SK-N-SH (cell line): ENCODE measurements around the gene RCCD1. TPM values are rescaled to one million over a fixed set of nuclear protein-coding genes. Genes with fewer than 3 reads are reported as not detected.

Experiments
- CTCF ChIA-PET: fragments of 300-600, 350-600 bp; formaldehyde crosslinking; extraction: SDS; loops from one replicate; lab custom pipeline; 2021; lab: Yijun Ruan, JAX
- POLR2A ChIA-PET: fragments of 350-600 bp; sonication (Branson Sonifier 250); formaldehyde crosslinking; extraction: SDS; loops from one replicate; lab custom pipeline; 2020; ENCODE audit warnings: antibody characterized with exemption, inconsistent platforms; lab: Yijun Ruan, JAX
- DNase-seq: peaks from one replicate; pipeline ENCODE4 v3.0.0; 2012
- H2AFZ ChIP-seq: fragments of 200-600 bp; sonication (generic); 2 replicates; pipeline ENCODE4 v1.8.1; 2016; ENCODE audit warnings: antibody characterized with exemption, mild to moderate bottlenecking, low read depth
- H3F3A ChIP-seq: fragments of 200-600 bp; sonication (generic); replicated peaks from 2 replicates; pipeline ENCODE3; 2016; ENCODE audit warnings: antibody characterized with exemption, mild to moderate bottlenecking; ENCODE audit not compliant: insufficient read depth
- H3K27ac ChIP-seq, 2 experiments: fragments of 200-500 bp in 1 of 2; fragments of 200-600 bp in 1 of 2; sonication (Bioruptor generic) in 1 of 2; sonication (generic), shearing (Covaris generic) in 1 of 2; 2 replicates each; pipeline versions ENCODE4 v1.5.1 to v1.6.1; 2014 to 2016; ENCODE audit warnings: low read depth in 2 of 2, inconsistent platforms in 1 of 2, low read length in 1 of 2, mild to moderate bottlenecking in 1 of 2, mixed read lengths in 1 of 2
- H3K27me3 ChIP-seq: fragments of 200-600 bp; sonication (generic), shearing (Covaris generic); 2 replicates; pipeline ENCODE4 v1.6.1; 2016; ENCODE audit warnings: mixed run types; ENCODE audit not compliant: insufficient read depth
- H3K36me3 ChIP-seq, 2 experiments: fragments of 200-500 bp in 1 of 2; fragments of 200-600 bp in 1 of 2; sonication (Bioruptor generic) in 1 of 2; sonication (generic) in 1 of 2; replicated peaks in 1 of 2; 2 replicates each; pipeline versions ENCODE3 to v1.5.1; 2014 to 2016; ENCODE audit warnings: low read length in 1 of 2, mild to moderate bottlenecking in 1 of 2; ENCODE audit not compliant: insufficient read depth in 2 of 2, control insufficient read depth in 1 of 2
- H3K4me1 ChIP-seq, 2 experiments: fragments of 200-500 bp in 1 of 2; fragments of 200-600 bp in 1 of 2; sonication (Bioruptor generic) in 1 of 2; sonication (generic), shearing (Covaris generic) in 1 of 2; 2 replicates each; pipeline versions ENCODE4 v1.5.1 to v1.6.1; 2014 to 2016; ENCODE audit warnings: low read depth in 1 of 2, low read length in 1 of 2, mixed run types in 1 of 2; ENCODE audit not compliant: insufficient read depth in 2 of 2, control insufficient read depth in 1 of 2
- H3K4me2 ChIP-seq: fragments of 200-600 bp; sonication (generic), shearing (Covaris generic); 2 replicates; pipeline ENCODE4 v1.6.1; 2017; ENCODE audit warnings: mixed run types
- H3K4me3 ChIP-seq, 2 experiments: fragments of 200-500 bp in 1 of 2; fragments of 200-600 bp in 1 of 2; sonication (Bioruptor generic) in 1 of 2; sonication (generic), shearing (Covaris generic) in 1 of 2; 2 replicates each; pipeline versions ENCODE4 v1.5.1 to v1.8.1; 2014 to 2016; ENCODE audit warnings: low read depth in 2 of 2, inconsistent platforms in 1 of 2, low read length in 1 of 2, mild to moderate bottlenecking in 1 of 2, mixed read lengths in 1 of 2, moderate library complexity in 1 of 2
- H3K79me2 ChIP-seq: fragments of 200-600 bp; sonication (generic); 2 replicates; pipeline ENCODE4 v1.8.1; 2017; ENCODE audit warnings: mild to moderate bottlenecking; ENCODE audit not compliant: insufficient read depth
- H3K9ac ChIP-seq: fragments of 200-600 bp; sonication (generic); 2 replicates; pipeline ENCODE4 v1.6.1; 2017; ENCODE audit warnings: mixed run types
- H3K9me2 ChIP-seq: fragments of 200-600 bp; sonication (generic); 2 replicates; pipeline ENCODE4 v1.6.1; 2017; ENCODE audit warnings: mixed run types
- H3K9me3 ChIP-seq: fragments of 200-600 bp; sonication (generic); 2 replicates; pipeline ENCODE4 v1.6.1; 2017; ENCODE audit warnings: mixed run types, mild to moderate bottlenecking, moderate library complexity
- H4K20me1 ChIP-seq: fragments of 200-600 bp; sonication (generic); 2 replicates; pipeline ENCODE4 v1.6.1; 2017; ENCODE audit warnings: mild to moderate bottlenecking, mixed run types; ENCODE audit not compliant: insufficient read depth
- FOSL2 ChIP-seq: IDR thresholded peaks from 2 replicates; pipeline ENCODE4 v1.4.0; 2012; ENCODE audit warnings: low read depth, mild to moderate bottlenecking, moderate library complexity, borderline replicate concordance
- FOXM1 ChIP-seq: IDR thresholded peaks from 2 replicates; pipeline ENCODE4 v1.4.0; 2012; ENCODE audit warnings: low read depth, mild to moderate bottlenecking
- JUND ChIP-seq: IDR thresholded peaks from 2 replicates; pipeline ENCODE4 v1.4.0; 2012
- MEF2A ChIP-seq: IDR thresholded peaks from 2 replicates; pipeline ENCODE4 v1.4.0; 2012; ENCODE audit warnings: low read depth, borderline replicate concordance
- MXI1 ChIP-seq: IDR thresholded peaks from 2 replicates; pipeline ENCODE4 v1.6.1; 2012; ENCODE audit warnings: mild to moderate bottlenecking, low read depth, low read length, improper control_type of control experiment
- NRF1 ChIP-seq: IDR thresholded peaks from 2 replicates; pipeline ENCODE4 v1.6.1; 2012; ENCODE audit warnings: low read depth, mild to moderate bottlenecking, low read length
- RAD21 ChIP-seq: IDR thresholded peaks from 2 replicates; pipeline ENCODE4 v1.6.1; 2012; ENCODE audit warnings: mild to moderate bottlenecking, low read length
- SMC3 ChIP-seq: IDR thresholded peaks from 2 replicates; pipeline ENCODE4 v1.6.1; 2012; ENCODE audit warnings: low read depth, low read length, improper control_type of control experiment
- WGBS: methylation state at CpG from one replicate; pipeline ENCODE4 v1.1.6; 2017; ENCODE audit warnings: low lambda C conversion rate; 5-methylcytosine and 5-hydroxymethylcytosine counted together
- polyA plus RNA-seq, 3 experiments: library from polyadenylated mRNA; depleted of rRNA; stranded (reverse); fragments of >200 nt; gene quantifications; 2 replicates each; pipeline ENCODE4 v1.2.3, GENCODE V29; 2012
- TF ChIP-seq, protein P1 (sequence below): fragments of 200-600 bp; sonication (generic); IDR thresholded peaks from 2 replicates; pipeline ENCODE4 v1.6.1; 2017; ENCODE audit warnings: antibody characterized with exemption, mild to moderate bottlenecking, moderate library complexity
- TF ChIP-seq, protein P2 (sequence below): IDR thresholded peaks from 2 replicates; pipeline ENCODE4; 2012

The RCCD1 gene
- polyA plus RNA-seq, 1 of the 3 experiments (the other 2 are of a cell fraction) = 21.2 TPM

DNA sequence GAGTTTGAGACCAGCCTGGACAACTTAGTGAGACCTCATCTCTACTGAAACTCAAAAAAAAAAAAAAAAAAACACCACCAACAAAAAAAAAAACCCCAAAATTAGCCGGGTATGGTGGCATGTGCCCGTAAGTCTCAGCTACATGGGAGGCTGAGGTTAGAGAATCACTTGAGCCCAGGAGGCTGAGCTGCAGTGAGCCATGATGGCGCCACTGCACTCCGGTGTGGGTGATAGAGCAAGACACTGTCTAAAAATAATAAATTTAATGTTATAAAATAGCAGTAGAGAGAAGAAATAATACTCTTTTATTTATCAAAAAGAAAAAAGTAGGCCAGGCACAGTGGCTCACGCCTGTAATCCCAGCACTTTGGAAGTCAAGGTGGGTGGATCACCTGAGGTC is 17.4 kb downstream of the RCCD1 start:
- H3K4me3 ChIP-seq = no peak overlapping the region
- no peak overlapping the region for H3K27ac ChIP-seq
- peaks cover 2% of the 10 kb centered on the region for H3F3A ChIP-seq
- peaks cover 3% of the 10 kb centered on the region for H3K79me2 ChIP-seq
- no peaks in the 10 kb centered on the region for H3K27me3 ChIP-seq
- ChIA-PET CTCF (interaction anchor here (1.1 to 7.3 kb wide), 3 partner anchors 14 to 61 kb away, joined by 3 to 74 read pairs (median 4); no protein-coding TSS in a partner anchor), POLR2A (interaction anchor here (1.1 kb wide), 1 partner anchor 12 kb away, joined by 3 read pairs; no protein-coding TSS in a partner anchor)
- H2AFZ ChIP-seq = no peak overlapping the region
- H3K9me3 ChIP-seq = no peaks in the 10 kb centered on the region
- no peak overlapping the region for H3K9ac ChIP-seq
- WGBS = 83% methylated on average over 5 of the region's 5 CpGs
- H3K36me3 ChIP-seq = peaks cover 48 to 50% of the 10 kb centered on the region in 2 experiments
- no peaks in the 10 kb centered on the region for H3K4me1 ChIP-seq
- no peaks in the 10 kb centered on the region for H4K20me1 ChIP-seq
- no peaks in the 10 kb centered on the region for H3K9me2 ChIP-seq
- TF ChIP-seq, protein P1, sequence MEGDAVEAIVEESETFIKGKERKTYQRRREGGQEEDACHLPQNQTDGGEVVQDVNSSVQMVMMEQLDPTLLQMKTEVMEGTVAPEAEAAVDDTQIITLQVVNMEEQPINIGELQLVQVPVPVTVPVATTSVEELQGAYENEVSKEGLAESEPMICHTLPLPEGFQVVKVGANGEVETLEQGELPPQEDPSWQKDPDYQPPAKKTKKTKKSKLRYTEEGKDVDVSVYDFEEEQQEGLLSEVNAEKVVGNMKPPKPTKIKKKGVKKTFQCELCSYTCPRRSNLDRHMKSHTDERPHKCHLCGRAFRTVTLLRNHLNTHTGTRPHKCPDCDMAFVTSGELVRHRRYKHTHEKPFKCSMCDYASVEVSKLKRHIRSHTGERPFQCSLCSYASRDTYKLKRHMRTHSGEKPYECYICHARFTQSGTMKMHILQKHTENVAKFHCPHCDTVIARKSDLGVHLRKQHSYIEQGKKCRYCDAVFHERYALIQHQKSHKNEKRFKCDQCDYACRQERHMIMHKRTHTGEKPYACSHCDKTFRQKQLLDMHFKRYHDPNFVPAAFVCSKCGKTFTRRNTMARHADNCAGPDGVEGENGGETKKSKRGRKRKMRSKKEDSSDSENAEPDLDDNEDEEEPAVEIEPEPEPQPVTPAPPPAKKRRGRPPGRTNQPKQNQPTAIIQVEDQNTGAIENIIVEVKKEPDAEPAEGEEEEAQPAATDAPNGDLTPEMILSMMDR = no peak
- no peak for TF ChIP-seq FOSL2
- no peak for TF ChIP-seq MEF2A
- no peak for TF ChIP-seq RAD21
- no peak for TF ChIP-seq JUND
- DNase-seq = no peak
- no peak overlapping the region for H3K4me2 ChIP-seq

DNA sequence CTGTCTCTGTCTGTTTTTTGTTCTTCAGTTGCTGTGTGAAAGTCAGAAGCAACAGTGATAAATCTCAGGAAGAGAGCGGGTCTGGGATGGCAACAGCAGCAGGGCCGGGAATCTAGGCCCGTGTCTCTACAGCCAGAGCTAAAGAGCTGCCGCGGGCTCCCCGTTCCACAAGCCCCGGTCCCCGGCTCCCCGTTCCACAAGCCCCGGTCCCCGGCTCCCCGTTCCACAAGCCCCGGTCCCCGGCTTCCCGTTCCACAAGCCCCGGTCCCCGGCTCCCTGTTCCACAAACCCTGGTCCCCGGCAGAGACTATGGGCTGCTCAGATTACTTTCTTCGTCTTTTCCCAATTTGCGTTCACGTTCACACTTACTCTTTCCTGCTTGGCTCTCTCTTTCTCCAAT is 19.5 kb downstream of the RCCD1 start:
- Histone ChIP-seq H3K9me2 (no peaks in the 10 kb centered on the region), H4K20me1 (no peaks in the 10 kb centered on the region), H3K4me2 (no peak overlapping the region), H3F3A (no peaks in the 10 kb centered on the region), H3K27ac (no peak overlapping the region), H2AFZ (no peak overlapping the region), H3K79me2 (peaks cover 7% of the 10 kb centered on the region), H3K4me3 (no peak overlapping the region), H3K36me3 (peaks cover 33 to 43% of the 10 kb centered on the region in 2 experiments), H3K27me3 (no peaks in the 10 kb centered on the region), H3K4me1 (no peaks in the 10 kb centered on the region), H3K9ac (no peak overlapping the region), H3K9me3 (no peaks in the 10 kb centered on the region)
- ChIA-PET POLR2A (no interaction called here), CTCF (interaction anchor here (10.6 kb wide), 1 partner anchor 18 kb away, joined by 74 read pairs; the partner anchor contains the start of gene RCCD1)
- no peak for DNase-seq
- 94% methylated on average over 21 of the region's 21 CpGs for WGBS
- TF ChIP-seq NRF1 (no peak), FOXM1 (no peak), SMC3 (no peak), MXI1 (no peak)
- TF ChIP-seq, protein P2, sequence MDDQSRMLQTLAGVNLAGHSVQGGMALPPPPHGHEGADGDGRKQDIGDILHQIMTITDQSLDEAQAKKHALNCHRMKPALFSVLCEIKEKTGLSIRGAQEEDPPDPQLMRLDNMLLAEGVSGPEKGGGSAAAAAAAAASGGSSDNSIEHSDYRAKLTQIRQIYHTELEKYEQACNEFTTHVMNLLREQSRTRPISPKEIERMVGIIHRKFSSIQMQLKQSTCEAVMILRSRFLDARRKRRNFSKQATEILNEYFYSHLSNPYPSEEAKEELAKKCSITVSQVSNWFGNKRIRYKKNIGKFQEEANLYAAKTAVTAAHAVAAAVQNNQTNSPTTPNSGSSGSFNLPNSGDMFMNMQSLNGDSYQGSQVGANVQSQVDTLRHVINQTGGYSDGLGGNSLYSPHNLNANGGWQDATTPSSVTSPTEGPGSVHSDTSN = no peak
